ENCODE data around the gene ZDHHC4.

DNA sequence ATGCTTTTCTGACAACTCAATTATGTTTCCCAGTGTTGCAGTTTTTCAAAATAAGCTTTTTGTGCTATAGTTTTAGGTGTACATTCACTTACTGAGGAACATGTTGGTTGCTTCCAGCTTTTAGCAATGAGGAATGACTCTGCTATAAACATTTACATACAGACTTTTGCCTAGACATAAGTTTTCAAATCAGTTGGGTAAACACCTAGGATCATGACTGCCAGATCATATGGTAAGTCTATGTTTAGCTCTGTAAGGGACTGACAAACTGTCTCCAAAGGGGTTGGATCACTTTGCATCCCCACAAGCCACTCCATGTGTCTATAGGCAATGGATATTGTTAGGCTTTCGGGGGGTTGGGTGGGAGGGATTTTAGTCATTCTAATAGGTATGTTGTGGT lies 15.1 kb upstream of the ZDHHC4 start:
- TF ChIP-seq, protein P1, sequence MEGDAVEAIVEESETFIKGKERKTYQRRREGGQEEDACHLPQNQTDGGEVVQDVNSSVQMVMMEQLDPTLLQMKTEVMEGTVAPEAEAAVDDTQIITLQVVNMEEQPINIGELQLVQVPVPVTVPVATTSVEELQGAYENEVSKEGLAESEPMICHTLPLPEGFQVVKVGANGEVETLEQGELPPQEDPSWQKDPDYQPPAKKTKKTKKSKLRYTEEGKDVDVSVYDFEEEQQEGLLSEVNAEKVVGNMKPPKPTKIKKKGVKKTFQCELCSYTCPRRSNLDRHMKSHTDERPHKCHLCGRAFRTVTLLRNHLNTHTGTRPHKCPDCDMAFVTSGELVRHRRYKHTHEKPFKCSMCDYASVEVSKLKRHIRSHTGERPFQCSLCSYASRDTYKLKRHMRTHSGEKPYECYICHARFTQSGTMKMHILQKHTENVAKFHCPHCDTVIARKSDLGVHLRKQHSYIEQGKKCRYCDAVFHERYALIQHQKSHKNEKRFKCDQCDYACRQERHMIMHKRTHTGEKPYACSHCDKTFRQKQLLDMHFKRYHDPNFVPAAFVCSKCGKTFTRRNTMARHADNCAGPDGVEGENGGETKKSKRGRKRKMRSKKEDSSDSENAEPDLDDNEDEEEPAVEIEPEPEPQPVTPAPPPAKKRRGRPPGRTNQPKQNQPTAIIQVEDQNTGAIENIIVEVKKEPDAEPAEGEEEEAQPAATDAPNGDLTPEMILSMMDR (IDR thresholded peaks at IDR 0.05; ENCODE audit: low read depth, low read length), result no peak
- no peak for TF ChIP-seq EZH2phosphoT487 (IDR thresholded peaks at IDR 0.05; ENCODE audit: low read depth)
